Measurements from ENCODE around the gene FLCN.
"Not testable (repeated sequence)": the region's sequence is repeated elsewhere in the genome, so short reads cannot be mapped to it uniquely, and the experiment has no call there.

Gene FLCN

GRCh38 chr17:17184985-17185757 is 51.8 kb downstream of the FLCN start:
- DNase-seq (ENCODE audit: low read depth): not testable (repeated sequence)

GRCh38 chr17:17183744-17184143 is 53.2 kb downstream of the FLCN start:
- no peak for DNase-seq (ENCODE audit: low read depth)

- DNase-seq (ENCODE audit: low read depth): no peak
These were observed 54.3 kb downstream of the FLCN start for GRCh38 chr17:17182598-17183136.

GRCh38 chr17:17181666-17182597 is 55.0 kb downstream of the FLCN start:
- no peak for DNase-seq (ENCODE audit: low read depth)

GRCh38 chr17:17180741-17181525 is 56.0 kb downstream of the FLCN start:
- no peak for DNase-seq (ENCODE audit: low read depth)

GRCh38 chr17:17180141-17180603 is 56.8 kb downstream of the FLCN start:
- DNase-seq (ENCODE audit: low read depth): no peak

GRCh38 chr17:17179371-17179827 is 57.6 kb downstream of the FLCN start:
- DNase-seq (ENCODE audit: low read depth): no peak

- DNase-seq (ENCODE audit: low read depth): no peak
These were observed 59.8 kb downstream of the FLCN start for GRCh38 chr17:17177176-17177575.

GRCh38 chr17:17176341-17176740 is 60.6 kb downstream of the FLCN start:
- no peak for DNase-seq (ENCODE audit: low read depth)

- no peak for DNase-seq (ENCODE audit: low read depth)
These were observed 61.1 kb downstream of the FLCN start for GRCh38 chr17:17175917-17176316.

GRCh38 chr17:17175340-17175739 is 61.6 kb downstream of the FLCN start:
- no peak for DNase-seq (ENCODE audit: low read depth)

- no peak for DNase-seq (ENCODE audit: low read depth)
These were observed 63.0 kb downstream of the FLCN start for GRCh38 chr17:17173921-17174320.

- no peak for DNase-seq (ENCODE audit: low read depth)
These were observed 64.0 kb downstream of the FLCN start for GRCh38 chr17:17172990-17173389.

- no peak for DNase-seq (ENCODE audit: low read depth)
These were observed 64.7 kb downstream of the FLCN start for GRCh38 chr17:17172001-17172939.

- no peak for DNase-seq (ENCODE audit: low read depth)
These were observed 65.8 kb downstream of the FLCN start for GRCh38 chr17:17171186-17171585.

- DNase-seq (ENCODE audit: low read depth): no peak
These were observed 66.5 kb downstream of the FLCN start for GRCh38 chr17:17170346-17170985.

- no peak for DNase-seq (ENCODE audit: low read depth)
These were observed 67.6 kb downstream of the FLCN start for GRCh38 chr17:17169396-17169795.

GRCh38 chr17:17168401-17168800 is 68.6 kb downstream of the FLCN start:
- no peak for DNase-seq (ENCODE audit: low read depth)

GRCh38 chr17:17167986-17168385 is 69.0 kb downstream of the FLCN start:
- no peak for DNase-seq (ENCODE audit: low read depth)

GRCh38 chr17:17167356-17167755 is 69.6 kb downstream of the FLCN start:
- DNase-seq (ENCODE audit: low read depth): no peak
